GM23338 (cell line): ENCODE data around the gene ADORA1. TPM values are rescaled to one million over a fixed set of nuclear protein-coding genes. Genes with fewer than 3 reads are reported as not detected.

Experiments
- ATAC-seq: fragments of 200-7000 bp; cut with Tn5 transposase; 3 replicates; pipeline ENCODE4 v1.9.1; 2020
- DNase-seq: peaks from one replicate; pipeline ENCODE4 v3.0.0-alpha.2; 2015; ENCODE audit warnings: low spot score
- H2AFZ ChIP-seq: fragments of 200-600 bp; sonication (generic); 2 replicates; pipeline ENCODE4 v1.8.0; 2016; ENCODE audit warnings: antibody characterized with exemption, mild to moderate bottlenecking, moderate library complexity
- H3F3A ChIP-seq: fragments of 200-600 bp; sonication (generic); replicated peaks from 2 replicates; pipeline ENCODE4 v1.8.0; 2017; ENCODE audit warnings: antibody characterized with exemption, mixed run types, low read depth
- H3K27ac ChIP-seq: fragments of 200-600 bp; sonication (generic); 2 replicates; pipeline ENCODE4 v1.6.1; 2016; ENCODE audit warnings: low read depth
- H3K27me3 ChIP-seq: fragments of 200-600 bp; sonication (generic); 2 replicates; pipeline ENCODE4 v1.8.0; 2016; ENCODE audit warnings: mild to moderate bottlenecking, mixed run types, moderate library complexity; ENCODE audit not compliant: insufficient read depth
- H3K36me3 ChIP-seq: fragments of 200-600 bp; sonication (generic); 2 replicates; pipeline ENCODE4 v1.8.0; 2016; ENCODE audit warnings: mild to moderate bottlenecking; ENCODE audit not compliant: insufficient read depth
- H3K4me1 ChIP-seq: fragments of 200-600 bp; sonication (generic); 2 replicates; pipeline ENCODE4 v1.8.0; 2016; ENCODE audit warnings: mild to moderate bottlenecking, moderate library complexity; ENCODE audit not compliant: insufficient read depth
- H3K4me2 ChIP-seq: fragments of 200-600 bp; sonication (generic); 2 replicates; pipeline ENCODE4 v1.7.1; 2017; ENCODE audit warnings: mixed run types
- H3K4me3 ChIP-seq: fragments of 200-600 bp; sonication (generic); 2 replicates; pipeline ENCODE4 v1.6.1; 2016; ENCODE audit warnings: mixed run types
- H3K79me2 ChIP-seq: fragments of 200-600 bp; sonication (generic); replicated peaks from 2 replicates; pipeline ENCODE4 v1.8.0; 2017; ENCODE audit warnings: mild to moderate bottlenecking; ENCODE audit not compliant: insufficient read depth
- H3K9me2 ChIP-seq: fragments of 200-600 bp; sonication (generic); 2 replicates; pipeline ENCODE4 v1.8.0; 2017; ENCODE audit not compliant: insufficient read depth
- H4K20me1 ChIP-seq: fragments of 200-600 bp; sonication (generic); replicated peaks from 2 replicates; pipeline ENCODE4 v1.8.0; 2017; ENCODE audit warnings: mild to moderate bottlenecking; ENCODE audit not compliant: insufficient read depth
- H3K27ac Mint-ChIP-seq: 2 replicates; pipeline ENCODE4 v1.8.0; 2020; ENCODE audit warnings: inconsistent platforms, mild to moderate bottlenecking, moderate library complexity, mixed read lengths
- H3K27me3 Mint-ChIP-seq: 3 replicates; pipeline ENCODE4 v1.8.0; 2022; ENCODE audit warnings: low read depth, mild to moderate bottlenecking, moderate library complexity, mixed read lengths, inconsistent platforms; ENCODE audit not compliant: insufficient read depth, poor library complexity
- H3K36me3 Mint-ChIP-seq: 3 replicates; pipeline ENCODE4 v1.8.0; 2021; ENCODE audit warnings: low read depth, mild to moderate bottlenecking, inconsistent platforms, moderate library complexity, mixed read lengths
- H3K4me1 Mint-ChIP-seq: 3 replicates; pipeline ENCODE4 v1.8.0; 2020; ENCODE audit warnings: mild to moderate bottlenecking, inconsistent platforms, mixed read lengths
- H3K4me3 Mint-ChIP-seq: 3 replicates; pipeline ENCODE4 v1.8.0; 2021; ENCODE audit warnings: moderate library complexity, mild to moderate bottlenecking, inconsistent platforms, mixed read lengths
- H3K9me3 Mint-ChIP-seq: 3 replicates; pipeline ENCODE4 v1.8.0; 2020; ENCODE audit warnings: moderate library complexity, mild to moderate bottlenecking, inconsistent platforms, mixed read lengths
- CREB1 ChIP-seq: fragments of 250-450 bp; sonication (Bioruptor Pico); IDR thresholded peaks from 2 replicates; pipeline ENCODE4 v1.5.0; 2020; ENCODE audit warnings: low read depth, mild to moderate bottlenecking, moderate library complexity
- EZH2 ChIP-seq: fragments of 200-600 bp; sonication (generic); IDR thresholded peaks from one replicate; pipeline ENCODE4 v1.8.0; 2017; ENCODE audit warnings: antibody characterized with exemption, mild to moderate bottlenecking, low read depth; ENCODE audit not compliant: unreplicated experiment
- EZH2phosphoT487 ChIP-seq: fragments of 200-600 bp; sonication (generic); IDR thresholded peaks from one replicate; pipeline ENCODE4 v1.8.1; 2018; ENCODE audit warnings: antibody characterized with exemption; ENCODE audit not compliant: unreplicated experiment
- JUNB ChIP-seq: IDR thresholded peaks from one replicate; pipeline ENCODE4 v1.6.1; 2016; ENCODE audit warnings: antibody characterized with exemption; ENCODE audit not compliant: unreplicated experiment
- NANOG ChIP-seq: IDR thresholded peaks from 2 replicates; pipeline ENCODE4 v1.6.1; 2016; ENCODE audit warnings: antibody characterized with exemption, borderline replicate concordance
- POLR2AphosphoS5 ChIP-seq: IDR thresholded peaks from 2 replicates; pipeline ENCODE4 v1.6.1; 2016; ENCODE audit warnings: antibody characterized with exemption, low read depth
- STAT1 ChIP-seq: IDR thresholded peaks from one replicate; pipeline ENCODE4 v1.6.1; 2016; ENCODE audit warnings: antibody characterized with exemption; ENCODE audit not compliant: unreplicated experiment
- ZNF114 ChIP-seq: fragments of 250-450 bp; sonication (Bioruptor Pico); IDR thresholded peaks from 2 replicates; pipeline ENCODE4 v1.5.0; 2020; ENCODE audit warnings: mild to moderate bottlenecking, moderate library complexity
- ZNF331 ChIP-seq: fragments of 250-450 bp; sonication (Bioruptor Pico); IDR thresholded peaks from 2 replicates; pipeline ENCODE4 v1.5.0; 2020; ENCODE audit warnings: low read depth, mild to moderate bottlenecking, moderate library complexity
- polyA plus RNA-seq: library from polyadenylated mRNA; unstranded; fragments of >200 nt; fragmentation: Nextera tagmentation; extraction: Ambion mirVana; gene quantifications from 2 replicates; pipeline ENCODE4 v1.2.1, GENCODE V29; 2016
- total RNA-seq: library from RNA; depleted of rRNA; stranded (reverse); fragments of >200 nt; shearing (Covaris generic); gene quantifications from 2 replicates; pipeline ENCODE4 v1.2.3, GENCODE V29; 2014
- TF ChIP-seq, protein P1 (sequence below): IDR thresholded peaks from 2 replicates; pipeline ENCODE4 v1.6.1; 2016; ENCODE audit warnings: antibody characterized with exemption
- TF ChIP-seq, protein P2 (sequence below), 2 experiments: fragments of 200-600 bp in 1 of 2; sonication (generic) in 1 of 2; conservative IDR thresholded peaks; 2 replicates each; pipeline versions ENCODE4 v1.5.1 to v1.6.1; 2016 to 2017; ENCODE audit warnings: antibody characterized with exemption in 2 of 2, low read depth in 2 of 2, mild to moderate bottlenecking in 2 of 2, moderate library complexity in 1 of 2
- TF ChIP-seq, protein P3 (sequence below): fragments of 250-450 bp; sonication (Bioruptor Pico); IDR thresholded peaks from 2 replicates; pipeline ENCODE4 v1.5.0; 2020; ENCODE audit warnings: mild to moderate bottlenecking, moderate library complexity
- TF ChIP-seq, protein P4 (sequence below): IDR thresholded peaks from one replicate; pipeline ENCODE4 v1.6.1; 2018; ENCODE audit warnings: antibody characterized with exemption; ENCODE audit not compliant: unreplicated experiment

Gene ADORA1
- total and polyA plus RNA-seq, 2 experiments from 2014 or later, result 0.63 to 1.8 TPM

DNA sequence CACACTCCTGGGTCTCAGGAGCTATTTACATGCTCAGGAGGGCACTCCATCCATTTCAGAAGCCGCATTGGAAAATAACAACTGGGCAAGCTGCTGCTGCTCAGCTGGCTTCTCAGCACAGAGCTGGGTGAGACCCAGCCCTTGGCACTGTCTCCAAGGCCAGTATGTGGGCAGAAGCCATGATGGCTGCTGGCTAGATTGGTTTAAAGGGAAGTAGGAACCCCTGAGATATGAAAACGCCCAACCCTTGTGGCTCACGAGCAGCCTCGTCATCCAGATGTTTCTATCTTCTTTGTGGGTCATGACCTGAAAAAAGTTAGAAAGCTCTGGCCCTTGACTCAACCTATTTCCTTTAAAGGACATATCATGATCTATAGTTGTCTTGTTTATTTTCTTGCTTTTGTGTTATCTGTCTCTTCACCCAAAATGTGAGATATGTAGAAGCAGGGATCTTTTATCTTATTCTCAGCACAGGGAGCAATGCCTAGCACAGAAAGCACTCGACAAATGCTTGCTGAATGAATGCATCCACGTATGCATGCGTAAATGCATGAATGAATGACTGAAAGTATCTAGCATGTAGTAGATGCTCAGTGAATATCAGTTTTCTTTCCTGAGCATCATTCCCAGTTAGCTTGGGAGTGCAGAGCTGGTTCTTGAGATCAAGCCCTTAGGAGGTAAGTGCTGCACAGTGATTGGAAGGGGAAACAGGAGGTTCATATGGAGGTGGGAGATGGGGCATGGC, 36.5 kb downstream of the ADORA1 start:
- Histone ChIP-seq H2AFZ (no peak overlapping the region), H3K27ac (no peak overlapping the region), H3K4me1 (no peaks in the 10 kb centered on the region), H3K79me2 (no peaks in the 10 kb centered on the region), H3F3A (no peaks in the 10 kb centered on the region), H3K36me3 (no peaks in the 10 kb centered on the region), H3K4me3 (no peak overlapping the region), H3K9me2 (no peaks in the 10 kb centered on the region), H3K4me2 (no peak overlapping the region), H3K27me3 (no peaks in the 10 kb centered on the region), H4K20me1 (no peaks in the 10 kb centered on the region)
- Mint-ChIP-seq H3K4me3 (no peak overlapping the region), H3K27me3 (peaks cover 7% of the 10 kb centered on the region), H3K27ac (no peak overlapping the region), H3K9me3 (peaks cover 2% of the 10 kb centered on the region; the same call in 1 of the 3 replicates), H3K36me3 (peaks cover 5% of the 10 kb centered on the region; the same call in 2 of the 3 replicates), H3K4me1 (peaks cover 2% of the 10 kb centered on the region; the same call in 1 of the 3 replicates)
- DNase-seq (no peak), ATAC-seq (no peak)
- TF ChIP-seq, protein P1, sequence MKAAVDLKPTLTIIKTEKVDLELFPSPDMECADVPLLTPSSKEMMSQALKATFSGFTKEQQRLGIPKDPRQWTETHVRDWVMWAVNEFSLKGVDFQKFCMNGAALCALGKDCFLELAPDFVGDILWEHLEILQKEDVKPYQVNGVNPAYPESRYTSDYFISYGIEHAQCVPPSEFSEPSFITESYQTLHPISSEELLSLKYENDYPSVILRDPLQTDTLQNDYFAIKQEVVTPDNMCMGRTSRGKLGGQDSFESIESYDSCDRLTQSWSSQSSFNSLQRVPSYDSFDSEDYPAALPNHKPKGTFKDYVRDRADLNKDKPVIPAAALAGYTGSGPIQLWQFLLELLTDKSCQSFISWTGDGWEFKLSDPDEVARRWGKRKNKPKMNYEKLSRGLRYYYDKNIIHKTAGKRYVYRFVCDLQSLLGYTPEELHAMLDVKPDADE, result no peak
- TF ChIP-seq EZH2phosphoT487 (no peak), POLR2AphosphoS5 (no peak), CREB1 (no peak), ZNF114 (no peak), EZH2 (no peak), JUNB (no peak), STAT1 (no peak), ZNF331 (CRISPR knock-in tag) (no peak), NANOG (no peak)
- TF ChIP-seq, protein P2, sequence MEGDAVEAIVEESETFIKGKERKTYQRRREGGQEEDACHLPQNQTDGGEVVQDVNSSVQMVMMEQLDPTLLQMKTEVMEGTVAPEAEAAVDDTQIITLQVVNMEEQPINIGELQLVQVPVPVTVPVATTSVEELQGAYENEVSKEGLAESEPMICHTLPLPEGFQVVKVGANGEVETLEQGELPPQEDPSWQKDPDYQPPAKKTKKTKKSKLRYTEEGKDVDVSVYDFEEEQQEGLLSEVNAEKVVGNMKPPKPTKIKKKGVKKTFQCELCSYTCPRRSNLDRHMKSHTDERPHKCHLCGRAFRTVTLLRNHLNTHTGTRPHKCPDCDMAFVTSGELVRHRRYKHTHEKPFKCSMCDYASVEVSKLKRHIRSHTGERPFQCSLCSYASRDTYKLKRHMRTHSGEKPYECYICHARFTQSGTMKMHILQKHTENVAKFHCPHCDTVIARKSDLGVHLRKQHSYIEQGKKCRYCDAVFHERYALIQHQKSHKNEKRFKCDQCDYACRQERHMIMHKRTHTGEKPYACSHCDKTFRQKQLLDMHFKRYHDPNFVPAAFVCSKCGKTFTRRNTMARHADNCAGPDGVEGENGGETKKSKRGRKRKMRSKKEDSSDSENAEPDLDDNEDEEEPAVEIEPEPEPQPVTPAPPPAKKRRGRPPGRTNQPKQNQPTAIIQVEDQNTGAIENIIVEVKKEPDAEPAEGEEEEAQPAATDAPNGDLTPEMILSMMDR (conservative IDR thresholded peaks at IDR 0.05; ENCODE audit: low read depth in 2 of 2), result no peak
- TF ChIP-seq, protein P3, sequence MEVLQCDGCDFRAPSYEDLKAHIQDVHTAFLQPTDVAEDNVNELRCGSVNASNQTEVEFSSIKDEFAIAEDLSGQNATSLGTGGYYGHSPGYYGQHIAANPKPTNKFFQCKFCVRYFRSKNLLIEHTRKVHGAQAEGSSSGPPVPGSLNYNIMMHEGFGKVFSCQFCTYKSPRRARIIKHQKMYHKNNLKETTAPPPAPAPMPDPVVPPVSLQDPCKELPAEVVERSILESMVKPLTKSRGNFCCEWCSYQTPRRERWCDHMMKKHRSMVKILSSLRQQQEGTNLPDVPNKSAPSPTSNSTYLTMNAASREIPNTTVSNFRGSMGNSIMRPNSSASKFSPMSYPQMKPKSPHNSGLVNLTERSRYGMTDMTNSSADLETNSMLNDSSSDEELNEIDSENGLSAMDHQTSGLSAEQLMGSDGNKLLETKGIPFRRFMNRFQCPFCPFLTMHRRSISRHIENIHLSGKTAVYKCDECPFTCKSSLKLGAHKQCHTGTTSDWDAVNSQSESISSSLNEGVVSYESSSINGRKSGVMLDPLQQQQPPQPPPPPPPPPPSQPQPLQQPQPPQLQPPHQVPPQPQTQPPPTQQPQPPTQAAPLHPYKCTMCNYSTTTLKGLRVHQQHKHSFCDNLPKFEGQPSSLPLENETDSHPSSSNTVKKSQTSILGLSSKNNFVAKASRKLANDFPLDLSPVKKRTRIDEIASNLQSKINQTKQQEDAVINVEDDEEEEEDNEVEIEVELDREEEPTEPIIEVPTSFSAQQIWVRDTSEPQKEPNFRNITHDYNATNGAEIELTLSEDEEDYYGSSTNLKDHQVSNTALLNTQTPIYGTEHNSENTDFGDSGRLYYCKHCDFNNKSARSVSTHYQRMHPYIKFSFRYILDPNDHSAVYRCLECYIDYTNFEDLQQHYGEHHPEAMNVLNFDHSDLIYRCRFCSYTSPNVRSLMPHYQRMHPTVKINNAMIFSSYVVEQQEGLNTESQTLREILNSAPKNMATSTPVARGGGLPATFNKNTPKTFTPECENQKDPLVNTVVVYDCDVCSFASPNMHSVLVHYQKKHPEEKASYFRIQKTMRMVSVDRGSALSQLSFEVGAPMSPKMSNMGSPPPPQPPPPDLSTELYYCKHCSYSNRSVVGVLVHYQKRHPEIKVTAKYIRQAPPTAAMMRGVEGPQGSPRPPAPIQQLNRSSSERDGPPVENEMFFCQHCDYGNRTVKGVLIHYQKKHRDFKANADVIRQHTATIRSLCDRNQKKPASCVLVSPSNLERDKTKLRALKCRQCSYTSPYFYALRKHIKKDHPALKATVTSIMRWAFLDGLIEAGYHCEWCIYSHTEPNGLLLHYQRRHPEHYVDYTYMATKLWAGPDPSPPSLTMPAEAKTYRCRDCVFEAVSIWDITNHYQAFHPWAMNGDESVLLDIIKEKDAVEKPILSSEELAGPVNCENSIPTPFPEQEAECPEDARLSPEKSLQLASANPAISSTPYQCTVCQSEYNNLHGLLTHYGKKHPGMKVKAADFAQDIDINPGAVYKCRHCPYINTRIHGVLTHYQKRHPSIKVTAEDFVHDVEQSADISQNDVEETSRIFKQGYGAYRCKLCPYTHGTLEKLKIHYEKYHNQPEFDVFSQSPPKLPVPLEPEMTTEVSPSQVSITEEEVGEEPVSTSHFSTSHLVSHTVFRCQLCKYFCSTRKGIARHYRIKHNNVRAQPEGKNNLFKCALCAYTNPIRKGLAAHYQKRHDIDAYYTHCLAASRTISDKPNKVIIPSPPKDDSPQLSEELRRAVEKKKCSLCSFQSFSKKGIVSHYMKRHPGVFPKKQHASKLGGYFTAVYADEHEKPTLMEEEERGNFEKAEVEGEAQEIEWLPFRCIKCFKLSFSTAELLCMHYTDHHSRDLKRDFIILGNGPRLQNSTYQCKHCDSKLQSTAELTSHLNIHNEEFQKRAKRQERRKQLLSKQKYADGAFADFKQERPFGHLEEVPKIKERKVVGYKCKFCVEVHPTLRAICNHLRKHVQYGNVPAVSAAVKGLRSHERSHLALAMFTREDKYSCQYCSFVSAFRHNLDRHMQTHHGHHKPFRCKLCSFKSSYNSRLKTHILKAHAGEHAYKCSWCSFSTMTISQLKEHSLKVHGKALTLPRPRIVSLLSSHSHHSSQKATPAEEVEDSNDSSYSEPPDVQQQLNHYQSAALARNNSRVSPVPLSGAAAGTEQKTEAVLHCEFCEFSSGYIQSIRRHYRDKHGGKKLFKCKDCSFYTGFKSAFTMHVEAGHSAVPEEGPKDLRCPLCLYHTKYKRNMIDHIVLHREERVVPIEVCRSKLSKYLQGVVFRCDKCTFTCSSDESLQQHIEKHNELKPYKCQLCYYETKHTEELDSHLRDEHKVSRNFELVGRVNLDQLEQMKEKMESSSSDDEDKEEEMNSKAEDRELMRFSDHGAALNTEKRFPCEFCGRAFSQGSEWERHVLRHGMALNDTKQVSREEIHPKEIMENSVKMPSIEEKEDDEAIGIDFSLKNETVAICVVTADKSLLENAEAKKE (CRISPR knock-in tag), result no peak
- TF ChIP-seq, protein P4, sequence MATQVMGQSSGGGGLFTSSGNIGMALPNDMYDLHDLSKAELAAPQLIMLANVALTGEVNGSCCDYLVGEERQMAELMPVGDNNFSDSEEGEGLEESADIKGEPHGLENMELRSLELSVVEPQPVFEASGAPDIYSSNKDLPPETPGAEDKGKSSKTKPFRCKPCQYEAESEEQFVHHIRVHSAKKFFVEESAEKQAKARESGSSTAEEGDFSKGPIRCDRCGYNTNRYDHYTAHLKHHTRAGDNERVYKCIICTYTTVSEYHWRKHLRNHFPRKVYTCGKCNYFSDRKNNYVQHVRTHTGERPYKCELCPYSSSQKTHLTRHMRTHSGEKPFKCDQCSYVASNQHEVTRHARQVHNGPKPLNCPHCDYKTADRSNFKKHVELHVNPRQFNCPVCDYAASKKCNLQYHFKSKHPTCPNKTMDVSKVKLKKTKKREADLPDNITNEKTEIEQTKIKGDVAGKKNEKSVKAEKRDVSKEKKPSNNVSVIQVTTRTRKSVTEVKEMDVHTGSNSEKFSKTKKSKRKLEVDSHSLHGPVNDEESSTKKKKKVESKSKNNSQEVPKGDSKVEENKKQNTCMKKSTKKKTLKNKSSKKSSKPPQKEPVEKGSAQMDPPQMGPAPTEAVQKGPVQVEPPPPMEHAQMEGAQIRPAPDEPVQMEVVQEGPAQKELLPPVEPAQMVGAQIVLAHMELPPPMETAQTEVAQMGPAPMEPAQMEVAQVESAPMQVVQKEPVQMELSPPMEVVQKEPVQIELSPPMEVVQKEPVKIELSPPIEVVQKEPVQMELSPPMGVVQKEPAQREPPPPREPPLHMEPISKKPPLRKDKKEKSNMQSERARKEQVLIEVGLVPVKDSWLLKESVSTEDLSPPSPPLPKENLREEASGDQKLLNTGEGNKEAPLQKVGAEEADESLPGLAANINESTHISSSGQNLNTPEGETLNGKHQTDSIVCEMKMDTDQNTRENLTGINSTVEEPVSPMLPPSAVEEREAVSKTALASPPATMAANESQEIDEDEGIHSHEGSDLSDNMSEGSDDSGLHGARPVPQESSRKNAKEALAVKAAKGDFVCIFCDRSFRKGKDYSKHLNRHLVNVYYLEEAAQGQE, result no peak
